A673 (cell line): ENCODE measurements around the gene PGAM1. TPM values are rescaled to one million over a fixed set of nuclear protein-coding genes. Genes with fewer than 3 reads are reported as not detected.

Experiments
- BruUV-seq: library from RNA; stranded (reverse); fragments of 400-500 nt; replicated peaks from 2 replicates; lab custom pipeline; 2021; lab: Mats Ljungman, UMichigan
- CTCF ChIA-PET: fragments of 300-600 bp; sonication (Branson Sonifier 250); formaldehyde crosslinking; loops from one replicate; lab custom pipeline; 2022; ENCODE audit warnings: antibody characterized with exemption; lab: Charles Lee
- POLR2A ChIA-PET: fragments of 300-600 bp; sonication (Branson Sonifier 250); formaldehyde crosslinking; loops from one replicate; lab custom pipeline; 2022; ENCODE audit warnings: antibody characterized with exemption; ENCODE audit not compliant: low non-redundant PET; lab: Charles Lee
- DNase-seq: peaks from one replicate; pipeline ENCODE4 v3.0.0-alpha.2; 2015; ENCODE audit warnings: low spot score
- H3K27ac ChIP-seq: fragments of 200-600 bp; sonication (generic); 2 replicates; pipeline ENCODE4 v1.5.1; 2016; ENCODE audit warnings: mixed run types, low read depth, mild to moderate bottlenecking, mixed read lengths, antibody characterized with exemption, low read length; ENCODE audit not compliant: poor library complexity, severe bottlenecking
- H3K27me3 ChIP-seq: fragments of 200-600 bp; sonication (generic); replicated peaks from 2 replicates; pipeline ENCODE4 v1.6.1; 2017; ENCODE audit warnings: mixed run types, low read depth, mild to moderate bottlenecking, mixed read lengths, antibody characterized with exemption, low read length; ENCODE audit not compliant: insufficient read depth, poor library complexity
- H3K36me3 ChIP-seq: fragments of 200-600 bp; sonication (generic); 2 replicates; pipeline ENCODE4 v1.6.1; 2016; ENCODE audit warnings: mixed run types, mild to moderate bottlenecking, mixed read lengths, antibody characterized with exemption, low read length; ENCODE audit not compliant: insufficient read depth, poor library complexity, severe bottlenecking
- H3K4me1 ChIP-seq: fragments of 200-600 bp; sonication (generic); 2 replicates; pipeline ENCODE4 v1.6.1; 2017; ENCODE audit warnings: mixed run types, mild to moderate bottlenecking, mixed read lengths, antibody characterized with exemption, low read length; ENCODE audit not compliant: insufficient read depth, poor library complexity, severe bottlenecking
- H3K4me3 ChIP-seq: fragments of 200-600 bp; sonication (generic); 2 replicates; pipeline ENCODE4 v1.5.1; 2016; ENCODE audit warnings: low read depth, mixed run types, mild to moderate bottlenecking, mixed read lengths, low read length; ENCODE audit not compliant: poor library complexity, severe bottlenecking
- H3K9me3 ChIP-seq: fragments of 200-600 bp; sonication (generic); 2 replicates; pipeline ENCODE4 v1.6.1; 2016; ENCODE audit warnings: mixed run types, low read depth, mild to moderate bottlenecking, mixed read lengths, antibody characterized with exemption, low read length; ENCODE audit not compliant: poor library complexity, severe bottlenecking
- CTCF ChIP-seq: fragments of 300-800, 200-600 bp; sonication (generic); conservative IDR thresholded peaks from 2 replicates; pipeline ENCODE4 v1.5.1; 2017; ENCODE audit warnings: low read depth, mild to moderate bottlenecking, antibody characterized with exemption, low read length, moderate library complexity, mixed read lengths
- EZH2 ChIP-seq: fragments of 200-600 bp; sonication (generic); IDR thresholded peaks from 2 replicates; pipeline ENCODE4 v1.6.1; 2017; ENCODE audit warnings: borderline replicate concordance, low read depth, mild to moderate bottlenecking, mixed read lengths, antibody characterized with exemption, low read length; ENCODE audit not compliant: poor library complexity, severe bottlenecking
- intact Hi-C: fragments of 100-400 bp; cut with micrococcal nuclease; formaldehyde crosslinking; loops from one replicate; pipeline ENCODE4 v1.10.0; 2022; ENCODE audit not compliant: unreplicated experiment
- total RNA-seq: library from RNA; stranded (reverse); gene quantifications from 2 replicates; pipeline ENCODE4 v1.2.3, GENCODE V29; 2021

The PGAM1 gene
- total RNA-seq, 1 experiment from 2014 or later = 668 TPM

GRCh38 chr10:97442277-97442676 is 16.3 kb downstream of the PGAM1 start:
- CTCF ChIA-PET = no interaction called here
- no peak for DNase-seq
- Histone ChIP-seq H3K4me3 (no peak overlapping the region), H3K4me1 (peaks cover 11% of the 10 kb centered on the region), H3K36me3 (peaks cover 12% of the 10 kb centered on the region), H3K27ac (no peak overlapping the region), H3K27me3 (no peaks in the 10 kb centered on the region), H3K9me3 (no peaks in the 10 kb centered on the region)
- no TSS peak for BruUV-seq
- POLR2A ChIA-PET = no interaction called here
- intact Hi-C loops = no loop called here
- TF ChIP-seq EZH2 (no peak), CTCF (no peak)

GRCh38 chr10:97444212-97444611 is 18.2 kb downstream of the PGAM1 start:
- intact Hi-C loops = no loop called here
- H3K27me3 ChIP-seq = no peaks in the 10 kb centered on the region
- no peak overlapping the region for H3K4me3 ChIP-seq
- no peaks in the 10 kb centered on the region for H3K9me3 ChIP-seq
- DNase-seq = no peak
- H3K4me1 ChIP-seq = peaks cover 14% of the 10 kb centered on the region
- no TSS peak for BruUV-seq
- ChIA-PET CTCF (interaction anchor here (0.7 kb wide), 1 partner anchor 288 kb away, joined by 3 read pairs; no protein-coding TSS in a partner anchor), POLR2A (no interaction called here)
- H3K36me3 ChIP-seq = peaks cover 6% of the 10 kb centered on the region
- H3K27ac ChIP-seq = no peak overlapping the region
- TF ChIP-seq CTCF (no peak), EZH2 (no peak)

GRCh38 chr10:97445357-97445721 is 19.3 kb downstream of the PGAM1 start:
- Histone ChIP-seq H3K27ac (peak overlapping the region; percentile 76), H3K27me3 (no peaks in the 10 kb centered on the region), H3K9me3 (no peaks in the 10 kb centered on the region), H3K4me1 (peaks cover 14% of the 10 kb centered on the region), H3K36me3 (peaks cover 6% of the 10 kb centered on the region), H3K4me3 (peak overlapping the region; percentile 95)
- ChIA-PET CTCF (no interaction called here), POLR2A (no interaction called here)
- intact Hi-C loops = no loop called here
- no peak for DNase-seq
- TSS peak; percentile 47 for BruUV-seq
- TF ChIP-seq CTCF (no peak), EZH2 (no peak)
